Measurements from ENCODE around the gene ANP32E.

DNA sequence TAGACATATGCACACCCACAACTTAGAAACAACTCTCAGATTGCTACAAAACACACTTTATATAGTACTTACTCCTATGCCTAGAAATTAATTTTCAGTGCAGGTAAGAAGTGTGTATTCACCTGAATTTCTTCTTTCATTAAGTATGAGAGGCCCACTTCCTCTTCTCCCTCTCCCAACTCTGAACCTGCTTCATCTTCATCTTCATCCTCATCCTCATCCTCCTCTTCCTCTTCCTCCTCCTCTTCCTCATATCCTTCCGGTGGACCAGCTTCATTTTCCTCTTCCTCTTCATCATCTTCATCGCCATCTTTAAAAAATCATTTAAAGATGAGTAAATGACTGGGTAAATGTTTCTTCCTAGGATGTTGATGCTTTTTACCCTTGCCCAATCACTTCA, 9.4 kb downstream of the ANP32E start:
- TF ChIP-seq, protein P1, sequence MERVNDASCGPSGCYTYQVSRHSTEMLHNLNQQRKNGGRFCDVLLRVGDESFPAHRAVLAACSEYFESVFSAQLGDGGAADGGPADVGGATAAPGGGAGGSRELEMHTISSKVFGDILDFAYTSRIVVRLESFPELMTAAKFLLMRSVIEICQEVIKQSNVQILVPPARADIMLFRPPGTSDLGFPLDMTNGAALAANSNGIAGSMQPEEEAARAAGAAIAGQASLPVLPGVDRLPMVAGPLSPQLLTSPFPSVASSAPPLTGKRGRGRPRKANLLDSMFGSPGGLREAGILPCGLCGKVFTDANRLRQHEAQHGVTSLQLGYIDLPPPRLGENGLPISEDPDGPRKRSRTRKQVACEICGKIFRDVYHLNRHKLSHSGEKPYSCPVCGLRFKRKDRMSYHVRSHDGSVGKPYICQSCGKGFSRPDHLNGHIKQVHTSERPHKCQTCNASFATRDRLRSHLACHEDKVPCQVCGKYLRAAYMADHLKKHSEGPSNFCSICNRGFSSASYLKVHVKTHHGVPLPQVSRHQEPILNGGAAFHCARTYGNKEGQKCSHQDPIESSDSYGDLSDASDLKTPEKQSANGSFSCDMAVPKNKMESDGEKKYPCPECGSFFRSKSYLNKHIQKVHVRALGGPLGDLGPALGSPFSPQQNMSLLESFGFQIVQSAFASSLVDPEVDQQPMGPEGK (CRISPR knock-in tag; IDR thresholded peaks at IDR 0.05; ENCODE audit: borderline replicate concordance) = no peak
- TF ChIP-seq PPARA (CRISPR knock-in tag; IDR thresholded peaks at IDR 0.05; ENCODE audit: borderline replicate concordance) (no peak), ZFP3 (CRISPR knock-in tag; IDR thresholded peaks at IDR 0.05) (no peak), ARNTL (CRISPR knock-in tag; IDR thresholded peaks at IDR 0.05; ENCODE audit: borderline replicate concordance, low read depth) (no peak), ZNF565 (CRISPR knock-in tag; conservative IDR thresholded peaks at IDR 0.05; ENCODE audit: low read depth) (no peak)

All from SK-N-SH treated with all-trans-retinoic acid at 6 μM for 48 hours (cell line).